Measurements from ENCODE around the gene SERINC1.
"Not testable (repeated sequence)": the region's sequence is repeated elsewhere in the genome, so short reads cannot be mapped to it uniquely, and the experiment has no call there.

The SERINC1 gene

GRCh38 chr6:122459865-122460416 is 11.7 kb downstream of the SERINC1 start:
- H3K36me3 ChIP-seq (ENCODE audit: control insufficient read depth in 4 of 4, insufficient read depth in 4 of 4, low read length in 3 of 4), result peaks cover 8 to 25% (median 13%) of the 10 kb centered on the region in 4 experiments
- POLR2A ChIA-PET; H3K27ac ChIP-seq (ENCODE audit: insufficient read depth in 1 of 2, low read depth in 1 of 2, low read length in 2 of 2, poor library complexity in 1 of 2, severe bottlenecking in 2 of 2); H3K27me3 ChIP-seq (replicated peaks in 2 of 5; ENCODE audit: control insufficient read depth in 4 of 5, insufficient read depth in 5 of 5, low read length in 4 of 5); DNase-seq; H3K4me1 ChIP-seq (ENCODE audit: control extremely low read depth in 1 of 4, control insufficient read depth in 4 of 4, insufficient read depth in 4 of 4, low read length in 3 of 4); H3K4me3 ChIP-seq (ENCODE audit: control insufficient read depth in 1 of 7, extremely low read depth in 1 of 7, insufficient read depth in 4 of 7, low read depth in 2 of 7, low read length in 6 of 7); H3K9me3 ChIP-seq (ENCODE audit: control extremely low read depth in 1 of 5, control insufficient read depth in 4 of 5, insufficient read depth in 2 of 5, low read depth in 1 of 5, low read length in 4 of 5): not testable (repeated sequence)
- CTCF ChIA-PET, result interaction anchor here (1.0 kb wide), 1 partner anchor 11 kb away, joined by 4 read pairs; the partner anchor contains the start of gene SERINC1
- 97% methylated on average over 7 of the region's 8 CpGs for WGBS (ENCODE audit: insufficient coverage)

- ChIA-PET POLR2A (no interaction called here), CTCF (interaction anchor here (0.9 to 2.0 kb wide), 3 partner anchors 10 to 30 kb away, joined by 3 to 5 read pairs (median 4); partner anchors contain the start of gene SERINC1)
- peaks cover 0 to 2% (median 0%) of the 10 kb centered on the region in 4 experiments for H3K4me1 ChIP-seq (ENCODE audit: control extremely low read depth in 1 of 4, control insufficient read depth in 4 of 4, insufficient read depth in 4 of 4, low read length in 3 of 4)
- no peak for DNase-seq
- no peaks in the 10 kb centered on the region for H3K27me3 ChIP-seq (replicated peaks in 2 of 5; ENCODE audit: control insufficient read depth in 4 of 5, insufficient read depth in 5 of 5, low read length in 4 of 5)
- H3K9me3 ChIP-seq (ENCODE audit: control extremely low read depth in 1 of 5, control insufficient read depth in 4 of 5, insufficient read depth in 2 of 5, low read depth in 1 of 5, low read length in 4 of 5), result no peaks in the 10 kb centered on the region
- H3K27ac ChIP-seq (ENCODE audit: insufficient read depth in 1 of 2, low read depth in 1 of 2, low read length in 2 of 2, poor library complexity in 1 of 2, severe bottlenecking in 2 of 2), result no peak overlapping the region
- H3K4me3 ChIP-seq (ENCODE audit: control insufficient read depth in 1 of 7, extremely low read depth in 1 of 7, insufficient read depth in 4 of 7, low read depth in 2 of 7, low read length in 6 of 7), result no peak overlapping the region
- peaks cover 6 to 31% (median 18%) of the 10 kb centered on the region in 4 experiments for H3K36me3 ChIP-seq (ENCODE audit: control insufficient read depth in 4 of 4, insufficient read depth in 4 of 4, low read length in 3 of 4)
- no CpG with 5 or more reads among the region's 2 CpGs for WGBS (ENCODE audit: insufficient coverage)
Observed at GRCh38 chr6:122459240-122459639, 12.4 kb downstream of the SERINC1 start.

- ChIA-PET POLR2A (no interaction called here), CTCF (interaction anchor here (1.0 to 2.0 kb wide), 2 partner anchors 9 to 12 kb away, joined by 3 to 5 read pairs; no protein-coding TSS in a partner anchor)
- WGBS (ENCODE audit: insufficient coverage), result no CpG with 5 or more reads among the region's 1 CpG
Observed at GRCh38 chr6:122458087-122458486, 13.5 kb downstream of the SERINC1 start.

GRCh38 chr6:122455116-122455515 is 16.5 kb downstream of the SERINC1 start:
- peaks cover 23 to 69% (median 37%) of the 10 kb centered on the region in 4 experiments for H3K36me3 ChIP-seq (ENCODE audit: control insufficient read depth in 4 of 4, insufficient read depth in 4 of 4, low read length in 3 of 4)
- H3K27me3 ChIP-seq (replicated peaks in 2 of 5; ENCODE audit: control insufficient read depth in 4 of 5, insufficient read depth in 5 of 5, low read length in 4 of 5); H3K9me3 ChIP-seq (ENCODE audit: control extremely low read depth in 1 of 5, control insufficient read depth in 4 of 5, insufficient read depth in 2 of 5, low read depth in 1 of 5, low read length in 4 of 5); H3K4me1 ChIP-seq (ENCODE audit: control extremely low read depth in 1 of 4, control insufficient read depth in 4 of 4, insufficient read depth in 4 of 4, low read length in 3 of 4); POLR2A ChIA-PET; CTCF ChIA-PET; H3K4me3 ChIP-seq (ENCODE audit: control insufficient read depth in 1 of 7, extremely low read depth in 1 of 7, insufficient read depth in 4 of 7, low read depth in 2 of 7, low read length in 6 of 7); H3K27ac ChIP-seq (ENCODE audit: insufficient read depth in 1 of 2, low read depth in 1 of 2, low read length in 2 of 2, poor library complexity in 1 of 2, severe bottlenecking in 2 of 2); DNase-seq: not testable (repeated sequence)
- WGBS (ENCODE audit: insufficient coverage), result 100% methylated on average over 1 of the region's 1 CpG

More at GRCh38 chr6:122458087-122458486, 13.5 kb downstream of the SERINC1 start:
- DNase-seq, result no peak
- peaks cover 0 to 2% (median 0%) of the 10 kb centered on the region in 4 experiments for H3K4me1 ChIP-seq (ENCODE audit: control extremely low read depth in 1 of 4, control insufficient read depth in 4 of 4, insufficient read depth in 4 of 4, low read length in 3 of 4)
- no peak overlapping the region for H3K27ac ChIP-seq (ENCODE audit: insufficient read depth in 1 of 2, low read depth in 1 of 2, low read length in 2 of 2, poor library complexity in 1 of 2, severe bottlenecking in 2 of 2)
- H3K4me3 ChIP-seq (ENCODE audit: control insufficient read depth in 1 of 7, extremely low read depth in 1 of 7, insufficient read depth in 4 of 7, low read depth in 2 of 7, low read length in 6 of 7), result no peak overlapping the region
- H3K36me3 ChIP-seq (ENCODE audit: control insufficient read depth in 4 of 4, insufficient read depth in 4 of 4, low read length in 3 of 4), result peaks cover 12 to 43% (median 22%) of the 10 kb centered on the region in 4 experiments
- no peaks in the 10 kb centered on the region for H3K27me3 ChIP-seq (replicated peaks in 2 of 5; ENCODE audit: control insufficient read depth in 4 of 5, insufficient read depth in 5 of 5, low read length in 4 of 5)
- H3K9me3 ChIP-seq (ENCODE audit: control extremely low read depth in 1 of 5, control insufficient read depth in 4 of 5, insufficient read depth in 2 of 5, low read depth in 1 of 5, low read length in 4 of 5), result no peaks in the 10 kb centered on the region

GRCh38 chr6:122454673-122455072 is 16.9 kb downstream of the SERINC1 start:
- no peak for DNase-seq
- Histone ChIP-seq H3K36me3 (ENCODE audit: control insufficient read depth in 4 of 4, insufficient read depth in 4 of 4, low read length in 3 of 4) (peaks cover 23 to 73% (median 38%) of the 10 kb centered on the region in 4 experiments), H3K4me3 (ENCODE audit: control insufficient read depth in 1 of 7, extremely low read depth in 1 of 7, insufficient read depth in 4 of 7, low read depth in 2 of 7, low read length in 6 of 7) (no peak overlapping the region), H3K27me3 (replicated peaks in 2 of 5; ENCODE audit: control insufficient read depth in 4 of 5, insufficient read depth in 5 of 5, low read length in 4 of 5) (no peaks in the 10 kb centered on the region), H3K9me3 (ENCODE audit: control extremely low read depth in 1 of 5, control insufficient read depth in 4 of 5, insufficient read depth in 2 of 5, low read depth in 1 of 5, low read length in 4 of 5) (no peaks in the 10 kb centered on the region), H3K4me1 (ENCODE audit: control extremely low read depth in 1 of 4, control insufficient read depth in 4 of 4, insufficient read depth in 4 of 4, low read length in 3 of 4) (no peaks in the 10 kb centered on the region), H3K27ac (ENCODE audit: insufficient read depth in 1 of 2, low read depth in 1 of 2, low read length in 2 of 2, poor library complexity in 1 of 2, severe bottlenecking in 2 of 2) (no peak overlapping the region)
- POLR2A ChIA-PET, result no interaction called here
- 100% methylated on average over 2 of the region's 4 CpGs for WGBS (ENCODE audit: insufficient coverage)
- CTCF ChIA-PET, result no interaction called here

- CTCF ChIA-PET, result interaction anchor here (1.1 kb wide), 1 partner anchor 12 kb away, joined by 3 read pairs; no protein-coding TSS in a partner anchor
- no peak overlapping the region for H3K27ac ChIP-seq (ENCODE audit: insufficient read depth in 1 of 2, low read depth in 1 of 2, low read length in 2 of 2, poor library complexity in 1 of 2, severe bottlenecking in 2 of 2)
- POLR2A ChIA-PET, result no interaction called here
- no peak for DNase-seq
- no peaks in the 10 kb centered on the region for H3K4me1 ChIP-seq (ENCODE audit: control extremely low read depth in 1 of 4, control insufficient read depth in 4 of 4, insufficient read depth in 4 of 4, low read length in 3 of 4)
- no peaks in the 10 kb centered on the region for H3K27me3 ChIP-seq (replicated peaks in 2 of 5; ENCODE audit: control insufficient read depth in 4 of 5, insufficient read depth in 5 of 5, low read length in 4 of 5)
- 80% methylated on average over 1 of the region's 1 CpG for WGBS (ENCODE audit: insufficient coverage)
- no peak overlapping the region for H3K4me3 ChIP-seq (ENCODE audit: control insufficient read depth in 1 of 7, extremely low read depth in 1 of 7, insufficient read depth in 4 of 7, low read depth in 2 of 7, low read length in 6 of 7)
- H3K36me3 ChIP-seq (ENCODE audit: control insufficient read depth in 4 of 4, insufficient read depth in 4 of 4, low read length in 3 of 4), result peaks cover 23 to 87% (median 47%) of the 10 kb centered on the region in 4 experiments
- H3K9me3 ChIP-seq (ENCODE audit: control extremely low read depth in 1 of 5, control insufficient read depth in 4 of 5, insufficient read depth in 2 of 5, low read depth in 1 of 5, low read length in 4 of 5), result no peaks in the 10 kb centered on the region
Observed at GRCh38 chr6:122452509-122452908, 19.1 kb downstream of the SERINC1 start.

- no peak for DNase-seq
- no peaks in the 10 kb centered on the region for H3K4me1 ChIP-seq (ENCODE audit: control extremely low read depth in 1 of 4, control insufficient read depth in 4 of 4, insufficient read depth in 4 of 4, low read length in 3 of 4)
- ChIA-PET CTCF (interaction anchor here (1.1 to 1.3 kb wide), 3 partner anchors 9 to 23 kb away, joined by 3 to 5 read pairs (median 3); partner anchors contain the start of gene SERINC1), POLR2A (no interaction called here)
- peaks cover 16 to 89% (median 48%) of the 10 kb centered on the region in 4 experiments for H3K36me3 ChIP-seq (ENCODE audit: control insufficient read depth in 4 of 4, insufficient read depth in 4 of 4, low read length in 3 of 4)
- no peak overlapping the region for H3K4me3 ChIP-seq (ENCODE audit: control insufficient read depth in 1 of 7, extremely low read depth in 1 of 7, insufficient read depth in 4 of 7, low read depth in 2 of 7, low read length in 6 of 7)
- H3K27ac ChIP-seq (ENCODE audit: insufficient read depth in 1 of 2, low read depth in 1 of 2, low read length in 2 of 2, poor library complexity in 1 of 2, severe bottlenecking in 2 of 2), result no peak overlapping the region
- H3K9me3 ChIP-seq (ENCODE audit: control extremely low read depth in 1 of 5, control insufficient read depth in 4 of 5, insufficient read depth in 2 of 5, low read depth in 1 of 5, low read length in 4 of 5), result no peaks in the 10 kb centered on the region
- no CpG with 5 or more reads among the region's 1 CpG for WGBS (ENCODE audit: insufficient coverage)
- no peaks in the 10 kb centered on the region for H3K27me3 ChIP-seq (replicated peaks in 2 of 5; ENCODE audit: control insufficient read depth in 4 of 5, insufficient read depth in 5 of 5, low read length in 4 of 5)
Observed at GRCh38 chr6:122449069-122449468, 22.5 kb downstream of the SERINC1 start.

All from common myeloid progenitor, CD34-positive (primary cell).